H1 (cell line): Measurements from ENCODE around the gene PCBP2.

Source experiments
- CTCF ChIP-seq, 3 experiments: IDR thresholded peaks; 1 replicate in 2 of 3; 2 replicates in 1 of 3; pipeline versions ENCODE4 v1.5.1 to v1.6.1; 2011; ENCODE audit warnings: low read length in 3 of 3, mild to moderate bottlenecking in 3 of 3, inconsistent platforms in 2 of 3, low read depth in 1 of 3, moderate library complexity in 1 of 3; ENCODE audit not compliant: insufficient read depth in 1 of 3; ENCODE audit errors: control extremely low read depth in 1 of 3
- EGR1 ChIP-seq: IDR thresholded peaks from 2 replicates; pipeline ENCODE4 v1.6.1; 2011; ENCODE audit warnings: low read depth, low read length, borderline replicate concordance
- HDAC2 ChIP-seq, 2 experiments: fragments of 300-600 bp in 1 of 2; sonication (generic) in 1 of 2; IDR thresholded peaks; 2 replicates each; pipeline ENCODE4 v1.6.1; 2011 to 2012; ENCODE audit warnings: low read depth in 2 of 2, low read length in 2 of 2, mild to moderate bottlenecking in 2 of 2, moderate library complexity in 2 of 2, borderline replicate concordance in 1 of 2, inconsistent platforms in 1 of 2
- POLR2AphosphoS5 ChIP-seq: IDR thresholded peaks from 2 replicates; pipeline ENCODE4 v1.6.1; 2011; ENCODE audit warnings: low read depth, low read length
- RAD21 ChIP-seq, 2 experiments: IDR thresholded peaks in 1 of 2; conservative IDR thresholded peaks in 1 of 2; 2 replicates each; pipeline ENCODE4 v1.6.1; 2011; ENCODE audit warnings: low read depth in 2 of 2, low read length in 2 of 2, improper control_type of control experiment in 1 of 2, inconsistent platforms in 1 of 2, mild to moderate bottlenecking in 1 of 2, moderate library complexity in 1 of 2
- RNF2 ChIP-seq: fragments of 200-900, 300-1000 bp; sonication (generic); IDR thresholded peaks from 2 replicates; pipeline ENCODE4 v1.7.1; 2016; ENCODE audit warnings: borderline replicate concordance, low read depth, mild to moderate bottlenecking, antibody characterized with exemption, low read length; ENCODE audit not compliant: poor library complexity, severe bottlenecking; ENCODE audit errors: missing control alignments
- SAP30 ChIP-seq: fragments of 300-600 bp; sonication (generic); IDR thresholded peaks from 2 replicates; pipeline ENCODE4 v1.7.1; 2012; ENCODE audit warnings: low read length, moderate library complexity, mild to moderate bottlenecking, inconsistent platforms; ENCODE audit not compliant: insufficient read depth, insufficient replicate concordance

DNA sequence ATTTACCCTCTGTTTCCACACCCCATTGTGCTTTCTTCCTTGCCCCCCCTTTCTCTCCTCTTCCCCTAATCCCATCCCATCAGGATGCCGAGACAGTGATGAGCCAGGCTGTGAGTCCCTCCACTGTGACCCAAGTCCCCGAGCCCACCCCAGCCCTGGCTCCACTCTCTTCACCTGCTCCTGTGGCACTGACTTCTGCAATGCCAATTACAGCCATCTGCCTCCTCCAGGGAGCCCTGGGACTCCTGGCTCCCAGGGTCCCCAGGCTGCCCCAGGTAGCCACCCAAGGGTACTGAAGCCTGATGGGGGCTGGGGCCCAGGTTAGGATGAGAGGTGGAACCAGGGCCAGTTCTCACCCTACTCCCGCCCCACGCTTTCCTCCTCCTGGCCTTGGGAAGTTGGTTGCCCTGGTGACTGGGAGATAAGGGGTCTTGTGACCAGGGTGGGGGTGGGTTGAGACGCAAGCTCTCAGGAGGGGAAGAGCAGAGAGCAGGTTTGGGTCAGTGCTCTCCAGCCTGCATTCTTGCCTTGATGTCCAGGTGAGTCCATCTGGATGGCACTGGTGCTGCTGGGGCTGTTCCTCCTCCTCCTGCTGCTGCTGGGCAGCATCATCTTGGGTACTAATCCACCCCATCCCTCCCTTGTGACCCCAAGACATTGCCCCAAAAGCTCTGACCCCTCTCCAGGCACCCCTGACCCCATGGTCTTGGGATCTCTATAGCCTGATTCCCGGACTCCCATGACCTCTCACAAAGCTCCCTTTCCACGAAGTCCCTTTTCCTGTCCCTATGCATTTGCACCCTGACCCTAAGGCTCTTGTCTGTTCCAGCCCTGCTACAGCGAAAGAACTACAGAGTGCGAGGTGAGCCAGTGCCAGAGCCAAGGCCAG lies 27.0 kb upstream of the PCBP2 start:
- TF ChIP-seq CTCF (IDR thresholded peaks at IDR 0.05; ENCODE audit: control extremely low read depth in 1 of 3, insufficient read depth in 1 of 3, low read depth in 1 of 3, low read length in 3 of 3) (no peak), RNF2 (no peak), RAD21 (IDR thresholded peaks at IDR 0.05 in 1 of 2, conservative IDR thresholded peaks at IDR 0.05 in 1 of 2; ENCODE audit: low read depth in 2 of 2, low read length in 2 of 2) (no peak), HDAC2 (IDR thresholded peaks at IDR 0.05; ENCODE audit: borderline replicate concordance in 1 of 2, low read depth in 2 of 2, low read length in 2 of 2) (no peak), SAP30 (no peak), EGR1 (no peak), POLR2AphosphoS5 (no peak)
